HG02852 (cell line): ENCODE results near the gene EFCC1.

Source experiments
- ATAC-seq: cut with Tn5 transposase; IDR thresholded peaks from one replicate; pipeline ENCODE4 v1.9.1; 2021; ENCODE audit warnings: mild to moderate bottlenecking, moderate library complexity; ENCODE audit not compliant: unreplicated experiment

Gene EFCC1

DNA sequence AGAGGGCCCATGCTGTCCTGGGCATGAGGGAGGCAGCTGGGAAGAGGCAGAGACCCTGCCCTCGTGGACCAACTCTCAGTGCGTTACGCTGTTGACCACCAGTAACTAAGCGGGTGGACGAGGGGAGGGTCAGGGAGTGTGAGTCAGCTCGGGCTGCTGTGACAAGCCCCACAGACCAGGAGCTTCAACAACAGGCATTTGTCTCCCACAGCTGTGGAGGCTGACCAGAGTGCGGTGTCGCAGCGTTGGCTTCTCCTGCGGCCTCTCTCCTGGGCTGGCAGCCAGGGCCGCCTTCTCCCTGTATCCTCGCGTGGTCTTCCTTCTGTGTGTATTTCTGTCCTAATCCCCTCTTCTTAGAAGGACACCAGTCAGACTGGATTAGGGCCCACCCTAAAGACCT, 13.0 kb downstream of the EFCC1 start:
- no peak for ATAC-seq

DNA sequence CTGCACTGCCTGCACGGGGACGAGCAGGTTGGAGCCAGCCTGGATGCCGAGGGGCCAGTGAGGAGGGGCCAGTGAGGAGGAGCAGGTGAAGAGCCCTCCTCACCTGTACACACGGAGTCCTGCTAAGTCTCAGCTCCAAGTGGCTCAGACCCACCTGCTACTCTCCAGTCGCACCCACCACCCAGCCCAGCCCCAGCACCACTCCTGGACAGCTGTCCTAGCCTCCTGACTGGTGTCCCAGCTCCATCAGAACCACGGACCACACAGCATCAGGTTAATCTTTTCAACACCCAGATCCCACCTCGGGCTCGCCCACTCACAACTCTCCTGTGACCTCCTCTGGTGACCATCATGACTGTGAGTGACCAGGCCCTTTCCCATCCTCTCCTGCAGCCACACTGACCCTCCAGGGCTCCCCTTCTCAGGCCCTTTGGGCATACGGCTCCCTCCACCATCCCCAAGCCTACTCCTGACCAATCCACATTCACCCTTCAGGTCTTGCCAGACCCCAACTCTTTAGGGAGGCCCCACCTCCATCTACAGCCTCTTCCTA, 13.8 kb downstream of the EFCC1 start:
- ATAC-seq: no peak

DNA sequence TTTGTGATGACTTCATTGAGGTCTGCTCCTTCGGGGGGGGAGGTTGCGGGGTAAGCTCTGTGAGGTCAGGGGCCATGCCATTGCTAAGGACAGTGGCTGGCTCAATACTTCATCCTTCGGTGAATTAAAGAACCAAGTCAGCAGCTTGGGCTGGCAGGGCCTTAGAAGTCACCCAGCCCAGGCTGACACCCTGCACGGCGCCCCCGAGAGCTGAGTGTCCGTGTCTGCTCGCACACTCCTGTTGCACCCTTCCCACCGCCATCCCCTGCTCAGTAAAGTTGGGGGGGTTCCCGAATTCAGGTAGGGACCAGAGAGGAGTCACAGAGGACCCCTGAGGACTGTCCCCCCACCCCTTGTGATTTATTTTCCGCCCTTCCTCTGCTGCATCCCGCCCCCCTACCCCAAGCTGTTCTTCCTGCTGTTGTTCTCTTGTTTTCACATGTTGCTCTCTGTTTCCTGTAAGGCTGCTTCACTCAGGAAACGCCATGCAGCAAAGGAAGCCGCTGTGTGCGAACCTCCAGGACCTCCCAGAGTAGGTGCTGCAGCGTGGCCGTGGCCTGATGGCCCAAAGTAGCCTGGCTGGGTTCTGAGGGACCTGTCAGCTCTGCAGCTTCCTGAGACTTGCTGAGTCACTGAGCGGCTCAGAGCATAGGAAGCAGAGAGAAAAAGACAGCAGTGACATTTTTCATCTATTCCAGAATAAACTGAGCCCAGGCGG, 14.4 kb downstream of the EFCC1 start:
- no peak for ATAC-seq

DNA sequence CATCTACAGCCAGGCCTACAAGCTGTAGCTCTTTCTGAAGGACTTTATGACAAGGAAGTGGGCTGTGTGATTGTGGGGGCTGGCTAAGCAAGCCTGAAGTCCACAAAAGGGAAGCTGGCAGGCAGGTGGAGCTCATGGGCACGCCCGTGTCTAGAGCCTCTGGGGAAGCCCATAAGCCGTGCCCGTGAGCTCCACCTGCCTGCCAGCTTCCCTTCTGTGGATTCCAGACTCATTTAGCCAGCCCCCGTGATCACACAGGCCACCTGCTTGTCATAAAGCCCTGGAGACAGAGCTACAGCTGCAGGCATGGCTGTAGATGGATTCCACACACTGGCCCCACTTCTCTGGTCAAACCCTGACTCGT, 15.2 kb downstream of the EFCC1 start:
- no peak for ATAC-seq

DNA sequence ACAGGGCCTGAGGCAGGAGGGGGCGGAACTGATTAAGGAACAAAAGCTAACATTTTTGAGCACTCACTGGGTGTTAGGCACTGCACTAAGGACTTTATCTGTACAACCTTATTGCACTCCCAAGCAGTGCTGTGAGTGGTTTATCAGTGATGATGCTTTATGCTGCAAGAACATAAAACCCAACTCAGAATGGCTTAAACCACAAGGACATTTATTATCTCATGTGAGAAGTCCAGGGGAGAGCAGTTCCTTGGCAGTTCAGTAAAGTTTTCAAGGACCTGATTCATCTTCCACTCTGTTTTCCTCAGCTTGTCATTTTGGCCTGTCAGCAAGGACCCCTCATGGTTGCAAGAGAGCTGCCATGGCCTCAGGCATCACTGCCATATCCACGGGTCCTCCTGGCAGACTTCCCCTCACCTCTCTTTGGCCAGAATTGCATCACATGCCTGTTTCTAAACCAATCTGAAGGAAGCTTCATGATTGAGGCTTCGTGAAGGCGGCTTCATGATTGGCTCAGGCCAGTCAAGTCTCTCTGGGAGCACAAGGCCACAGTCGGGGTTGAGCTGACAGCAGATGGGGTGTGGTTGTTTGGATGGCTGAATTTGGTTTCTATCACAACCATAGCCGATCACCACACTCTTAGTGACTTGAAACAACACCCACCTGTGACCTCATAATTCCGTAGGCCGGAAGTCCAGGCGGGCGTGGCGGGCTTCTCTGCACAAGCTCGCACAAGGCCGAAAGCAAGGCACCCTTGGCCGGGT, 15.8 kb downstream of the EFCC1 start:
- ATAC-seq: peak; percentile 66

DNA sequence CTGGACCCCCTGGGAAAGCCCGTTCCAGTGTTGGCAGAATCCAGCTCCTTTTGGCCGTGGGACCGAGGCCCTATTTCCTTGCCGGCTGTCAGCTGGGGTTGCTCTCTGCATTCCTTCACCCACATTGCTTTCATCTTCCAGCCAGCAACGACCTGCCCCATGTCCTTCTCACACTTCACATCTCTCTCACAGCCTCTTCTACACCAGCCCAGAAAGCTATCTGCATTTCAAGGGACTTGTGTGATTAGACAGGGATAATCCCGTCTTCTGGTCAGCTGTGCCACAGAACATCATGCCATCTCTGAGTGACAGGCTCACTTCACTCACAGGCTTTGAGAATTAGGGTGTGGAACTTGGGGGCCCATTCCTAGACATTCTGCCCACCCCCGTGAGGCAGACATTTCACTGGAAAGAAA, 16.4 kb downstream of the EFCC1 start:
- ATAC-seq: no peak

DNA sequence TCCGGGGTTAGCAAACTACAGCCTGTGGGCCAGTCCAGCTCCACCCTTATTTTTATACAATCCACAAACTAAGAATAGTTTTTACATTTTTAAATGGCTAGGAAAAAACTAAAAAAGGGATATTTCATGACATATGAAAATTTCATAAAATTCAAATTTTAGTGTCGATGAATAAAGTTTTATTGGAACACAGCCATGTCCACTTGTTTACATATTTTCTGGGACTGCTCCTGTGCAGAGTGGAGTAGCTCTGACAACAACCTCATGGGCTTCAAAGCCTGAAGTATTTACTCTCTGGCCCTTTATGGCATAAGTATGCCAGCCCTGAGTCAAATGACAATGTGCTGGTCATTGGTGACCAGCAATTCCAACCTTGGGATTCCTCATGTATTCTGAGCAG, 17.2 kb downstream of the EFCC1 start:
- ATAC-seq: no peak

DNA sequence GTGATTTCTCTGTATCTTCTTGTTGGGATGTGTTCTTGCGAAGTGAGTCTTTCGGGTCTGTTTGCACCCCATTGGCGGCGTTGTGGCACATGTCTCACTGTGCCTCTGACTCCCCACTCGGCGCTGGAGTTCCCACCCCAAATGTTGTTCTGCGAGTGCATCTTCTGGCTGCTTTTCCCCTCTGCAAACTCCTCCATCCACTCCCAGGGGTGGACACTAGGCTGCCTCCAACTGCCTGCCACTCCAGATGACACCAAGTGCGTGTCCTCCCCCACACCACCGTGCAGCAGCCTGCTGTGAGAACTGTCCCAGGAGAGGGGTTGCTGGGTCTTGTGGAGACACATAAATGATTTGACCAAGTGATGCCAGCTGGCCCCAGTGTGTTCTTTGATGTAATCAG, 17.6 kb downstream of the EFCC1 start:
- ATAC-seq: no peak

DNA sequence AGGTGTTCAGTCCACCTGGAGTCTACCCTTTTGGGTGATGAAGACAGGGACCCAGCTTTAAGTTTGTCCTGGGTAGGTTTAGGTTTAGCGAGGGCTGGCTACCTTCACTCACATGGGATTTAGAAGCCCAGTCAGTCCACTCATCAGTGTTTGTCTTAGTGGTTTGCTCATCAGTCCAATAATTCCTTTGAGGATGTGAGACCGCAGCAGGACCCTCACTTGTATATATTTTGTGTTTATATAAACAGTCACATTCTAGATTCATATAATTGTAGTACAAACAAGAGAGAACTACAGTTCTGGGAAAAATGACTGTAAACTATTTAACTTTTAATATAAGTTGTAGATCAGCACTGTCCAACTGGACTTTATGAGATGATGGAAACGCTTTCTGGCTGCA, 18.2 kb downstream of the EFCC1 start:
- ATAC-seq: no peak

DNA sequence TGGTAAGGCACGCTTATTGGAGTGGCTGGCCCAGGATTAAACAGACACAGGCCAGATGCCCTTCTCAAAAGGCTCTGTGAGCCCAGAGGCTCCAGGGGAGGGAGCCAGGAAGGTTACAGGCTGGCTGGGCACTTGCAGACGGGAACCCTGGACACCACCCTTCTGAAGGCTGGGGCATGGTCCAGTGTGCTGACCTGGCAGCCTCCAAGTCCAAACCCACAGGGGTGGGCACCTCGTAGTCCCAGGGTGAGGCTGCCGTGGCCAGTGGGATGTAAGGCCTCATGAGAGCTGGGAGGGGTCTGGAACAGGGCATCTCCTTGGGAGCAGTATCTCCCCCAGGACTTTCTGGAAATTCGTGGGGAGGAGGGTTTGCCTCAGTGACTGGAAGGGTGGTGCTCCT, 19.6 kb downstream of the EFCC1 start:
- no peak for ATAC-seq

DNA sequence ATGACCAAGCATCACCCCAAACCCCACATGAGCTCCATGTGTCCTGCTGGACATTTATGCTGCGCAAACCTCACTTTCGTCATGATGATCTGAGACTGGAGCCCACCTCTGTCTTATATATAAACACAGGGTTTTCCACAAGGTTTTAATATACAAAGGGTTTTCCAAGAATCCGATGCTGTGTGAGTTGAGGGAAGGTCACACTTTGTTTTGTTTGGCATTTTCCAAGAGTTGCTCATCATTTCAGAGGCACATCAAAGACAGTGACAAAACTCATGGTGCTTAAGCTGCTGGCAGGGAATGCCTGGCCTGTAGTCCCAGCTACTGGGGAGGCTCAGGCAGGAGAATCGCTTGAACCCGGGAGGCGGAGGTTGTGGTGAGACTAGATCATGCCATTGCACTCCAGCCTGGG, 20.0 kb downstream of the EFCC1 start:
- no peak for ATAC-seq

DNA sequence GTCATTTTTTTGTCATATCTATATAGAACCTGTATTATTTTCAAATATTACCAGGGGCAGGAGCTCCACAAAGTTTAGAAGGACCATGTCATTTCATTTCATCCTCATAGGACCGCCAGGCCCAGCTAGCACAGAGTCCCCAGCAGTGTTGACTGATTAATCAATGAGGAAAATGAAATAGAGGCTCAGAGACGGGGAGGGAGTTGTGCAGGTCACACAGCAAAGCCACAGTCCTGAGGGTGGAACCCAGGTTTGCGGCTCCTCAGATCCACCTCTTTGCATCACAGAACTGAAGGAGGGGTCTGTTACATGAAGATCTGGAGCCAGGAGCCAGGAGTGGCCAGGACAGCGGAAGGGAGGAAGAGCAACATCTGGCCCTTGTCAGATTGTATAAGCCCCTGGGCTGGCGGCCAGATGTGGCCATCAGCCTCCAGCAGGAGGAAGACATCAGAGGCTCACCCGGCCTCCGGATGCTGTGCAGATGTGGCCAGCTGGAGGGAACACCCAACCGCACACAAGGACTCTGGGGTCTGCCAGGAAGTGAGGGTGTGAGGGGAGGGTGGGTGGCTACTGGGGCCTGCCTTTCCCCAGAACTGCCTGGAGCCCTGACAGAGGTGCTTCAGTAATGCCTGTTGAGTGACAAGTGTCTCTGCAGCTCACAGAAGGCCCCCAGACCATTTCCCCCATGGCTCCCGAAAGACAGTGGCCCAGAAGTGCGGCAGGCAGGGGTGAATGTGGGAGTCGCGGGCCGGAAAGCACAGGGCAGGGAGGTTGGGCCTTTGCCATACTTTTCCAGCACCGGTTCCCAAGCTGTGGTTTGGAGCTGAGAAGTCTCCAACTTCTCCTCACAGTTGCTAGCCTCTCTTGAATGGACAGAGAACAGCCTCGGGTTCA, 21.3 kb downstream of the EFCC1 start:
- ATAC-seq: no peak

DNA sequence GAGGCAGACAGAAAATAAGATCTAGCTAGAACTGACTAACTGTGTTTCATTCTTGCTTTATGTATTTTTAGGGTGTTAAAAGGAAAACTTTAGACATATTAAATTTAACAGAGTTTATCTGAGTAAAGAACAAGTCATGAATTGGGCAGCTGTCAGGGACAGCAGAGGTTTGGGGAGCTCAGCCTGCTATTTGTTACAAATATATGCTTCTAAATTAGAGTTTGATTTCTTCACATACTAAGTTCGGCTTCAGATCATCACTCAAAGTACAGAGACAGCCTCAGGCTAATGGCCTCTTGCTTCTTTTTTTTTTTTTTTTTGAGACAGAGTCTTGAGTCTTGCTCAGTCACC, 21.9 kb downstream of the EFCC1 start:
- no peak for ATAC-seq

DNA sequence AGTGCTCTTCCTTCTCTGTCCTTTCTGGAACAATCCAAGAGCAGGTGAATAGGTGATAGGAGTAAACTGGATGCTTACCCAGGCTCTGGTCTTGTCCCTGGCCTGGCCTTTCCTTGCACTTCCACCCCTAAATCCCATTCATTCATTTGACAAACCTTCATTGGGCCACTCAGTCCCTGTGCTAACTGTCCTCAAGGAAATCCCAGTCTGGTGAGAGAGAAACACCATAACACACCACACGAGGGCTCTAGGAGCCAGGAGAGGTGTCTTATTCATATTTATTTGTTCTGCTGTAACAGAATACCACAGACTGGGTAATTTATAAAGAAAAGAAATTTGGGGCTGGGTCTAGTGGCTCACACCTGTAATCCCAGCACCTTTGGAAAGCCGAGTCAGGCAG, 22.8 kb downstream of the EFCC1 start:
- ATAC-seq: no peak

DNA sequence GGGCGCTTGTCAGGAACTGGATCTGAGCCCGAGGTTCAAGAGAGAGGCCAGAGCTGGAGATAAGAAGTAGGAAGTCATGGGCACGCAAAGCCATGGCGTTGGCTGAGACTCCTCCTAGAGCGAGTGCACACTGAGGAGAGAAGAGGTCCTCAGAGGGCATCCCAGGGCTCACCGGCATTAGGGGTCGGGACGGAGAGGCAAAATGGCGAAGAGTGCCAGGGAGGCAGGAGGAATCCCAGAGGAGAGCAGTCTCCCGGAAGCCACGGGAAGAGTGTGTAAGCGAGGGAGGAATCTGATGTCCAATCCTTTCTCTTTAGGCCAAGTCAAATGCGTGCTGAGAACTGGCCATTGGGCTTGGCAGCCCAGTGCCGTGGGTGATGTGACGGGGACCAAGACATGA, 24.0 kb downstream of the EFCC1 start:
- no peak for ATAC-seq

DNA sequence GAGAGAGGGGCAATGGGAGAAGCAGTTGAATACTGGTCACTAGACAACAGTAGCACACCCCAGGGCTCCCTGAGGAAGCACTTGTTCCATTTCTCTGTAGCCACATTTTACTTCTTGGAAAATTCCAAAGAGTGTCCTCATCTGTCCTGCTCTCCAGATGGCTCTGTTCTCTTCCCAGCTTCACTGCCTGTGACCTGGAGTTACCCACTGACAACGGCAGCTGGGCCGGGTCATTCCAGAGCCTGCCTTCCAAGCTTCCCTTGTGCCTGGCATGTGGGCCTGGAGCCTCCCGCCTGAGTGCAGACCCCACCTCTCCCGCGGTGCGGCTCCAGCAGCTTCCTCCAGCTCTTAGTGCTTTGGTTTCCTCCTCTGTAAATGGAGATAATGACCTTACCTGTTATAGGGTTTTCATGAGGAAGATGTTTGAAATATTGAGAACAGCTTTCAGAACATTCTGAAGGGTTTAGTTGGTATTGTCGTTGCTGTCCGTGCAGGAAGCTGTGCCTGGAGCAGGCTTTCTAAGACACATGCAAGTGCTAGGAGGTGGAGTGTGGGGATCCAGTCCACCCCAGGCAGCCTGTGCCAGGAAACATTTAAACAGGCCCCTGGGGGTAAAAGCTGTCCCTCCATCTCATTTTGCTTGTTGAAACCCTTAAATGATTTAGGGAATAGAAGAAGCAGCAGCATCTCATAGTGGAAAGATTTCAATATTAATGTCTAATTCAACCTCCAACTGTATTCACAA, 24.8 kb downstream of the EFCC1 start:
- ATAC-seq: no peak

DNA sequence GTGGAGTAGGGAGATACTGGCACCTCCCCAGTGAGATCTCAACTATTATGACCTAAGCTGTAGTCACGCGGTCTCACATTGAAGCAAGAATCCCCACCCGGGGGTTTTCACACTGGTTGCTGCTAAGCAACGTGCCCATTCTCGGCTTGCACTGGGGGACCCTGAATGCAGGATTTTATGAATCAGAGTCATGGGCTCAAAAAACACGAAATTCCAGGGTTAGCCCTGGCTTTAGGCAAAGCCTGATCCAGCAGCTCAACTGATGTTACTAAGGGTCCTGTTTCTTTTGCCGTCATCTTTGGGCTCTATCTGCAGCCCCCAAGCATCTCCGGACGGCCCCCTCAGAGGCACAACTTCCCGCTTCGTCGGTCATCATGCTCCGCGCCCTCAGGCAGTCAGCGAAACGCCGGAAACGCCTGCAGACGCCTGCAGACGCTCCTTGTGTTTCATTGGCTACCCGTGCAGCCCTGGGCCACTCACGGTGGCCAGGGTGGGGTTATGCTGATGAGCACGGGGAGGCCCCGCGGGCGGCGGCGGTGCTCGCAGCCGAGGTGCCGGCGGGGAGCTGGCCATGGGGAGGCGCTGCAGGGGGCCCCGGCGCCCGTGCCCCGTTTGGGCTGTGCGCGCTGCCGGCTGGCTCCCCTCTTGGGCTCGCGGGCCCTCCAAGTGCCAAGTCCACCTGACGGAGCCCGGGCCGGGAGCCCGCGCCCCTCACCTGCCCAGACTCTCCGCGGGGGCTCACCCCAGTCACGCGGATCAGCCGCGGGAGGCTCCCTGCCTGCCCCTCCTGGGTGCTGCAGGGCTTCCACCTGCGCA, 25.8 kb downstream of the EFCC1 start:
- peak; percentile 99 for ATAC-seq

DNA sequence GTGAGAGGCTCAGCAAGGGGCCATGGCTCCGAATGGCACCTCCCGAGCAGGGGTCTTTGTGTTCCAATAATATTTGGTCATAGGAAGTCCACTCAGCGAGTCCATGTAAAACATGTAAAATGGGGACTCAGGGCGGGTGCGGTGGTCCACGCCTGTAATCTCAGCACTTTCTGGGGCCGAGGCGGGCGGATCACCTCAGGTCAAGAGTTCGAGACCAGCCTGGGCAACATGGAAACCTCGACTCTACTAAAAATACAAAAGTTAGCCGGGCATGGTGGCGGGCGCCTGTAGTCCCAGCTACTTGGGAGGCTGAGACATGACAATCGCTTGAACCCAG, 26.4 kb downstream of the EFCC1 start:
- ATAC-seq: no peak

DNA sequence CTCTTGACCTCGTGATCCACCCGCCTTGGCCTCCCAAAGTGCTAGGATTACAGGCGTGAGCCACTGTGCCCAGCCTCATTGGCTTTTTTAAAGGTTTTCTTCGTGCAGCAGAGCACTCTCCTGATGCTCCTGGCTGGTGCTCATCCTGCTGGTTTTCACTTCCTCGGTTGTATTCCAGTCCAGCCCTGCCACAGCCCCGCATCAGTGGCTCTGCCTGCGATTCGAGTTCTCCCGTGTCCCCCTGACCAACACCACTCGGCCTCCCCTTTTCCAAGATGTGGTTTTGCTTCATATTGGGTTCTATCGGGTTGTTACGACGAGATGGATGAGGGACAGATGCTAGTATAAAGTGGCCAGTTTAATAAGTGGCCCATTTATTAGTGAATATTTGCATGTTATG, 27.8 kb downstream of the EFCC1 start:
- no peak for ATAC-seq

DNA sequence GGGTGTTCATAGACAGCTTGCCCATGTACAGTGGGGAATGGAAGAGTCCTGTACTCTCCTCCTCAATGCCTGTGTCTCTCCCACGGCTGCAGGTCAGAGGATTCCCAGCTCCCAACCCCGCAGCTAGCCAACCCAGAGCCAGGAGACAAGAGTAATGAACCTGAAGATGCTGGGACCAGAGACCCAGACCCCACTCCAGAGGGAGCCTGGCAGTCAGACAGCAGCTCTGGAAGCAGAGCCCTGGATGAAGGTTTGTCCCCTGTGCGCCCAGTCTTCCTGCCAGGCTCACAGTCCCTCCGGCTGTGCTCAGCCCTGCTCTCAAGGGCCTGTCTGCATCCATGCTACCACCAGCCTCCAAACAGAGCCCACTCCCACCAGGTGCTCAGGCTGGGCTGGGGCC, 29.5 kb downstream of the EFCC1 start:
- ATAC-seq: no peak
